Endodermal cell (in vitro differentiated cells): ENCODE data around the gene CWC27. TPM values are rescaled to one million over a fixed set of nuclear protein-coding genes. Genes with fewer than 3 reads are reported as not detected.
A peak's percentile ranks its signal among the peaks of the same experiment; 100 is the strongest.

Source experiments
- DNase-seq: peaks from one replicate; pipeline ENCODE4 v3.0.0-alpha.2; 2017
- H3K27ac ChIP-seq: 2 replicates; pipeline ENCODE4 v1.5.1; 2013; ENCODE audit warnings: mild to moderate bottlenecking, low read depth, low read length, moderate library complexity
- H3K27me3 ChIP-seq: 2 replicates; pipeline ENCODE4 v1.6.1; 2013; ENCODE audit warnings: mild to moderate bottlenecking, low read length, moderate library complexity; ENCODE audit not compliant: insufficient read depth, control insufficient read depth, poor library complexity, severe bottlenecking
- H3K36me3 ChIP-seq: 2 replicates; pipeline ENCODE4 v1.7.0; 2013; ENCODE audit warnings: mild to moderate bottlenecking, low read length, moderate library complexity; ENCODE audit not compliant: control insufficient read depth, insufficient read depth
- H3K4me1 ChIP-seq: one replicate; pipeline ENCODE4 v1.7.0; 2013; ENCODE audit warnings: low read length; ENCODE audit not compliant: control insufficient read depth, insufficient read depth
- H3K4me3 ChIP-seq: 2 replicates; pipeline ENCODE4 v1.5.1; 2013; ENCODE audit warnings: mild to moderate bottlenecking, low read length, moderate library complexity
- H3K9ac ChIP-seq: 2 replicates; pipeline ENCODE4 v1.6.1; 2013; ENCODE audit warnings: mild to moderate bottlenecking, low read length, moderate library complexity; ENCODE audit not compliant: poor library complexity, severe bottlenecking; ENCODE audit errors: extremely low read depth
- H3K9me3 ChIP-seq: 2 replicates; pipeline ENCODE4 v1.6.1; 2013; ENCODE audit warnings: mild to moderate bottlenecking, low read length, moderate library complexity; ENCODE audit not compliant: control insufficient read depth
- H3K27ac Mint-ChIP-seq: 2 replicates; pipeline ENCODE4 v1.8.0; 2020; ENCODE audit warnings: mixed read lengths
- H3K27me3 Mint-ChIP-seq: 2 replicates; pipeline ENCODE4 v1.8.0; 2021; ENCODE audit warnings: mild to moderate bottlenecking, mixed read lengths; ENCODE audit not compliant: insufficient read depth
- H3K36me3 Mint-ChIP-seq: 2 replicates; pipeline ENCODE4 v1.8.0; 2020; ENCODE audit warnings: low read depth, mixed read lengths
- H3K4me1 Mint-ChIP-seq: 2 replicates; pipeline ENCODE4 v1.8.0; 2020; ENCODE audit warnings: mixed read lengths
- H3K4me3 Mint-ChIP-seq: 2 replicates; pipeline ENCODE4 v1.8.0; 2020; ENCODE audit warnings: mild to moderate bottlenecking, moderate library complexity, mixed read lengths
- H3K9me3 Mint-ChIP-seq: 2 replicates; pipeline ENCODE4 v1.8.0; 2020; ENCODE audit warnings: mild to moderate bottlenecking, mixed read lengths
- WGBS, 2 experiments: methylation state at CpG; one replicate each; pipeline versions ENCODE4 v1.1.5 to v1.1.7; 2013; ENCODE audit warnings: missing lambda C conversion rate in 2 of 2, mixed read lengths in 1 of 2; ENCODE audit not compliant: insufficient coverage in 1 of 2, insufficient read length in 1 of 2; 5-methylcytosine and 5-hydroxymethylcytosine counted together
- total RNA-seq, 2 donors: library from RNA; stranded (reverse); fragmentation: NEBNext Ultra II Directional in 1 of 2; extraction: Animal tissue kit (Norgen Biotek cat#: 25700) in 1 of 2; gene quantifications; 2 replicates in 1 of 2; 3 replicates in 1 of 2; pipeline ENCODE4 v1.2.1, GENCODE V29; 2021
- TF ChIP-seq, protein P1 (sequence below): fragments of 200-600 bp; sonication (generic); conservative IDR thresholded peaks from 2 replicates; pipeline ENCODE4 v1.5.0; 2021; ENCODE audit warnings: antibody characterized with exemption, mild to moderate bottlenecking

The CWC27 gene
- total RNA-seq, 2 donors from 2014 or later, result 69.1 to 74.8 TPM

GRCh38 chr5:65009207-65009606 lies 240.5 kb downstream of the CWC27 start:
- Histone ChIP-seq H3K27ac (no peak overlapping the region), H3K4me1 (no peaks in the 10 kb centered on the region), H3K4me3 (no peak overlapping the region), H3K9ac (no peak overlapping the region), H3K9me3 (no peaks in the 10 kb centered on the region), H3K27me3 (no peaks in the 10 kb centered on the region), H3K36me3 (peaks cover 4% of the 10 kb centered on the region)
- TF ChIP-seq, protein P1, sequence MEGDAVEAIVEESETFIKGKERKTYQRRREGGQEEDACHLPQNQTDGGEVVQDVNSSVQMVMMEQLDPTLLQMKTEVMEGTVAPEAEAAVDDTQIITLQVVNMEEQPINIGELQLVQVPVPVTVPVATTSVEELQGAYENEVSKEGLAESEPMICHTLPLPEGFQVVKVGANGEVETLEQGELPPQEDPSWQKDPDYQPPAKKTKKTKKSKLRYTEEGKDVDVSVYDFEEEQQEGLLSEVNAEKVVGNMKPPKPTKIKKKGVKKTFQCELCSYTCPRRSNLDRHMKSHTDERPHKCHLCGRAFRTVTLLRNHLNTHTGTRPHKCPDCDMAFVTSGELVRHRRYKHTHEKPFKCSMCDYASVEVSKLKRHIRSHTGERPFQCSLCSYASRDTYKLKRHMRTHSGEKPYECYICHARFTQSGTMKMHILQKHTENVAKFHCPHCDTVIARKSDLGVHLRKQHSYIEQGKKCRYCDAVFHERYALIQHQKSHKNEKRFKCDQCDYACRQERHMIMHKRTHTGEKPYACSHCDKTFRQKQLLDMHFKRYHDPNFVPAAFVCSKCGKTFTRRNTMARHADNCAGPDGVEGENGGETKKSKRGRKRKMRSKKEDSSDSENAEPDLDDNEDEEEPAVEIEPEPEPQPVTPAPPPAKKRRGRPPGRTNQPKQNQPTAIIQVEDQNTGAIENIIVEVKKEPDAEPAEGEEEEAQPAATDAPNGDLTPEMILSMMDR, result no peak
- WGBS, 2 experiments, result 92 to 100% methylated on average over 1 of the region's 1 CpG
- Mint-ChIP-seq H3K36me3 (peaks cover 8% of the 10 kb centered on the region), H3K9me3 (no peaks in the 10 kb centered on the region), H3K4me3 (no peak overlapping the region), H3K4me1 (no peaks in the 10 kb centered on the region), H3K27me3 (no peaks in the 10 kb centered on the region), H3K27ac (peak overlapping the region; percentile 12)
- no peak for DNase-seq

- WGBS, 2 experiments, result 95 to 100% methylated on average over 1 of the region's 1 CpG
- Histone ChIP-seq H3K36me3 (peaks cover 4% of the 10 kb centered on the region), H3K9ac (no peak overlapping the region), H3K9me3 (no peaks in the 10 kb centered on the region), H3K27ac (no peak overlapping the region), H3K27me3 (no peaks in the 10 kb centered on the region), H3K4me1 (peaks cover 5% of the 10 kb centered on the region), H3K4me3 (no peak overlapping the region)
- TF ChIP-seq, protein P1, result no peak
- peaks cover 7% of the 10 kb centered on the region for H3K36me3 Mint-ChIP-seq
- H3K4me1 Mint-ChIP-seq, result peaks cover 11% of the 10 kb centered on the region
- H3K27ac Mint-ChIP-seq, result no peak overlapping the region
- H3K4me3 Mint-ChIP-seq, result no peak overlapping the region
- DNase-seq, result no peak
- no peaks in the 10 kb centered on the region for H3K27me3 Mint-ChIP-seq
- no peaks in the 10 kb centered on the region for H3K9me3 Mint-ChIP-seq
Measured at GRCh38 chr5:65010841-65011240, 242.1 kb downstream of the CWC27 start.

GRCh38 chr5:65012301-65012892 lies 243.7 kb downstream of the CWC27 start:
- no peak for DNase-seq
- H3K27me3 ChIP-seq, result no peaks in the 10 kb centered on the region
- no peak overlapping the region for H3K9ac ChIP-seq
- peaks cover 8% of the 10 kb centered on the region for H3K4me1 ChIP-seq
- H3K9me3 Mint-ChIP-seq, result no peaks in the 10 kb centered on the region
- no peak overlapping the region for H3K4me3 ChIP-seq
- TF ChIP-seq, protein P1, result no peak
- no peaks in the 10 kb centered on the region for H3K27me3 Mint-ChIP-seq
- 91 to 92% methylated on average over 3 to 4 of the region's 4 CpGs for WGBS, 2 experiments
- H3K4me3 Mint-ChIP-seq, result no peak overlapping the region
- H3K36me3 ChIP-seq, result peaks cover 4% of the 10 kb centered on the region
- no peak overlapping the region for H3K27ac Mint-ChIP-seq
- H3K36me3 Mint-ChIP-seq, result peaks cover 2% of the 10 kb centered on the region
- peaks cover 15% of the 10 kb centered on the region for H3K4me1 Mint-ChIP-seq
- H3K27ac ChIP-seq, result peak overlapping the region; percentile 63
- no peaks in the 10 kb centered on the region for H3K9me3 ChIP-seq
